A549 (cell line): ENCODE data around the gene C1orf115. TPM values are rescaled to one million over a fixed set of nuclear protein-coding genes. Genes with fewer than 3 reads are reported as not detected.

ENCODE experiments used
- ATAC-seq, 2 experiments: fragments of 200-7000 bp in 1 of 2; fragments of >200 bp in 1 of 2; cut with Nextera tagmentation in 1 of 2; cut with Tn5 transposase in 1 of 2; 3 replicates each; pipeline versions ENCODE4 v1.8.0 to v1.9.1; 2018 to 2020; ENCODE audit warnings: mild to moderate bottlenecking in 1 of 2, moderate library complexity in 1 of 2
- CTCF ChIA-PET: fragments of 300-600 bp; sonication (Branson Sonifier 250); formaldehyde crosslinking; extraction: SDS; loops from one replicate; lab custom pipeline; 2021; ENCODE audit warnings: antibody characterized with exemption, inconsistent platforms; lab: Yijun Ruan, JAX
- POLR2A ChIA-PET: fragments of 350-600 bp; formaldehyde crosslinking; extraction: SDS; loops from one replicate; lab custom pipeline; 2021; ENCODE audit warnings: antibody characterized with exemption, inconsistent platforms; lab: Yijun Ruan, JAX
- DNase-seq, 2 experiments: peaks; one replicate each; pipeline versions ENCODE4 v3.0.0 to v3.0.0-alpha.2; 2011 to 2016; ENCODE audit warnings: low read depth in 1 of 2, low spot score in 1 of 2
- FAIRE-seq: peaks from 2 replicates; lab custom pipeline; 2011; peaks lifted over from hg19 to GRCh38; lab: Jason Lieb, UNC
- H3K27ac ChIP-seq, 2 experiments: fragments of >200 bp; sonication (Bioruptor Twin); formaldehyde crosslinking; 3 replicates each; pipeline ENCODE4 v1.5.1; 2016 to 2017
- H3K4me1 ChIP-seq: fragments of >200 bp; sonication (Bioruptor Twin); formaldehyde crosslinking; 3 replicates; pipeline ENCODE4 v1.6.1; 2016
- H3K4me2 ChIP-seq: fragments of >200 bp; sonication (Bioruptor Twin); formaldehyde crosslinking; 3 replicates; pipeline ENCODE4 v1.6.1; 2016
- H3K4me3 ChIP-seq: fragments of >200 bp; sonication (Bioruptor Twin); formaldehyde crosslinking; 3 replicates; pipeline ENCODE4 v1.5.1; 2016
- H3K9me3 ChIP-seq: fragments of >200 bp; sonication (Bioruptor Twin); formaldehyde crosslinking; 3 replicates; pipeline ENCODE4 v1.6.1; 2016
- ATOH8 ChIP-seq: fragments of 250-450 bp; sonication (Bioruptor Pico); IDR thresholded peaks from 2 replicates; pipeline ENCODE4 v1.5.0; 2020; ENCODE audit warnings: low read depth, mild to moderate bottlenecking, moderate library complexity
- CEBPB ChIP-seq, 2 experiments: fragments of >200 bp in 1 of 2; sonication (Bioruptor Twin) in 1 of 2; formaldehyde crosslinking in 1 of 2; IDR thresholded peaks; 2 replicates each; pipeline ENCODE4 v1.6.1; 2012 to 2016
- CTCF ChIP-seq: fragments of >200 bp; sonication (Bioruptor Twin); formaldehyde crosslinking; IDR thresholded peaks from 3 replicates; pipeline ENCODE4 v1.5.1; 2016
- EHF ChIP-seq: fragments of 250-450 bp; sonication (Bioruptor Pico); IDR thresholded peaks from 2 replicates; pipeline ENCODE4 v1.5.0; 2020; ENCODE audit warnings: mild to moderate bottlenecking
- FOSB ChIP-seq: fragments of 250-450 bp; sonication (Bioruptor Pico); IDR thresholded peaks from 2 replicates; pipeline ENCODE4 v1.5.0; 2020; ENCODE audit warnings: mild to moderate bottlenecking, moderate library complexity
- FOXS1 ChIP-seq: fragments of 250-450 bp; sonication (Bioruptor Pico); IDR thresholded peaks from 2 replicates; pipeline ENCODE4 v1.5.0; 2020; ENCODE audit warnings: mild to moderate bottlenecking, moderate library complexity
- GATA3 ChIP-seq: IDR thresholded peaks from 2 replicates; pipeline ENCODE4 v1.6.1; 2012; ENCODE audit warnings: borderline replicate concordance
- HDAC2 ChIP-seq: fragments of 200-600 bp; sonication (generic); IDR thresholded peaks from 2 replicates; pipeline ENCODE4 v1.6.1; 2016
- HES2 ChIP-seq: fragments of >200 bp; sonication (Bioruptor Twin); formaldehyde crosslinking; IDR thresholded peaks from 2 replicates; pipeline ENCODE4 v1.6.1; 2016
- HEYL ChIP-seq: fragments of 250-450 bp; sonication (Bioruptor Pico); IDR thresholded peaks from 2 replicates; pipeline ENCODE4 v1.8.0; 2021; ENCODE audit warnings: mild to moderate bottlenecking, moderate library complexity
- HMGXB4 ChIP-seq: fragments of 250-450 bp; sonication (Bioruptor Pico); IDR thresholded peaks from 2 replicates; pipeline ENCODE4 v1.5.0; 2021; ENCODE audit warnings: mild to moderate bottlenecking, moderate library complexity, borderline replicate concordance
- KDM1A ChIP-seq: fragments of 200-600 bp; sonication (generic); IDR thresholded peaks from 2 replicates; pipeline ENCODE4 v1.6.1; 2016; ENCODE audit warnings: low read depth, mild to moderate bottlenecking
- KDM5A ChIP-seq: fragments of 200-600 bp; sonication (generic); IDR thresholded peaks from 2 replicates; pipeline ENCODE4 v1.6.1; 2016; ENCODE audit warnings: antibody characterized with exemption, mild to moderate bottlenecking
- MYC ChIP-seq: IDR thresholded peaks from 2 replicates; pipeline ENCODE4 v1.6.1; 2012; ENCODE audit warnings: mild to moderate bottlenecking, inconsistent platforms, low read length, improper control_type of control experiment, borderline replicate concordance
- NFE2L2 ChIP-seq: fragments of 150-350 bp; conservative IDR thresholded peaks from 2 replicates; pipeline ENCODE4 v1.6.1; 2014; ENCODE audit warnings: low read length
- NPAS2 ChIP-seq: fragments of 250-450 bp; sonication (Bioruptor Pico); IDR thresholded peaks from 2 replicates; pipeline ENCODE4 v1.8.0; 2022; ENCODE audit warnings: mild to moderate bottlenecking, moderate library complexity, borderline replicate concordance
- POLR2A ChIP-seq: IDR thresholded peaks from 2 replicates; pipeline ENCODE4 v1.6.1; 2012; ENCODE audit warnings: mild to moderate bottlenecking, low read length
- RARB ChIP-seq: fragments of 250-450 bp; sonication (Bioruptor Pico); IDR thresholded peaks from 2 replicates; pipeline ENCODE4 v1.8.0; 2021; ENCODE audit warnings: mild to moderate bottlenecking, moderate library complexity
- RNF2 ChIP-seq: fragments of 200-600 bp; sonication (generic); IDR thresholded peaks from 2 replicates; pipeline ENCODE4 v1.6.1; 2016; ENCODE audit warnings: low read depth, mild to moderate bottlenecking, antibody characterized with exemption, moderate library complexity, borderline replicate concordance
- ZC3H11A ChIP-seq: fragments of 450-650 bp; IDR thresholded peaks from 2 replicates; pipeline ENCODE4 v1.6.1; 2014; ENCODE audit warnings: antibody characterized with exemption, mild to moderate bottlenecking
- ZFP36 ChIP-seq: fragments of 450-650 bp; IDR thresholded peaks from 2 replicates; pipeline ENCODE4 v1.6.1; 2014; ENCODE audit warnings: borderline replicate concordance; ENCODE audit not compliant: partially characterized antibody
- ZSCAN20 ChIP-seq: fragments of 250-450 bp; sonication (Bioruptor Pico); IDR thresholded peaks from 2 replicates; pipeline ENCODE4 v1.8.0; 2022; ENCODE audit warnings: mild to moderate bottlenecking, moderate library complexity
- WGBS: methylation state at CpG from one replicate; pipeline ENCODE4 v1.1.6; 2017; ENCODE audit errors: missing lambda C conversion rate; 5-methylcytosine and 5-hydroxymethylcytosine counted together
- polyA plus RNA-seq, 4 experiments: library from polyadenylated mRNA; depleted of rRNA in 3 of 4; stranded (reverse); fragments of >200 nt; fragmentation: RNase III in 1 of 4; extraction: RNeasy Plus Mini Kit Qiagen cat#74134 plus additional on column Dnase treatment in 1 of 4; gene quantifications; 2 replicates in 3 of 4; 3 replicates in 1 of 4; pipeline ENCODE4 v1.2.3, GENCODE V29; 2011 to 2017

The C1orf115 gene
- polyA plus RNA-seq, 2 of the 4 experiments (the other 2 are of a cell fraction) = 6.4 to 7.5 TPM

- ATAC-seq (no peak), FAIRE-seq (no peak), DNase-seq (no peak)
- 74% methylated on average over 9 of the region's 9 CpGs for WGBS
- no peaks in the 10 kb centered on the region for H3K4me1 ChIP-seq
- H3K9me3 ChIP-seq = 0 out of 3 replicates have a peak, but pooled peaks cover 4% of the 10 kb centered on the region
- no peak overlapping the region for H3K4me3 ChIP-seq
- TF ChIP-seq POLR2A (no peak), HEYL (CRISPR knock-in tag) (no peak), FOSB (CRISPR knock-in tag) (no peak), RNF2 (no peak), MYC (no peak), FOXS1 (CRISPR knock-in tag) (no peak), ZSCAN20 (CRISPR knock-in tag) (no peak), NFE2L2 (no peak)
- CTCF ChIA-PET = interaction anchor here (0.6 to 2.0 kb wide), 2 partner anchors 27 to 722 kb away, joined by 3 to 9 read pairs; no protein-coding TSS in a partner anchor
- H3K27ac ChIP-seq = no peak overlapping the region
- POLR2A ChIA-PET = no interaction called here
- no peak overlapping the region for H3K4me2 ChIP-seq
These were observed 16.3 kb downstream of the C1orf115 start for GRCh38 chr1:220706480-220706879.

- WGBS = 73% methylated on average over 9 of the region's 10 CpGs
- no peak overlapping the region for H3K27ac ChIP-seq
- H3K9me3 ChIP-seq = 0 out of 3 replicates have a peak, but pooled peaks cover 4% of the 10 kb centered on the region
- POLR2A ChIA-PET = no interaction called here
- ATAC-seq (no peak), FAIRE-seq (no peak), DNase-seq (no peak)
- no peak overlapping the region for H3K4me3 ChIP-seq
- H3K4me2 ChIP-seq = no peak overlapping the region
- no peaks in the 10 kb centered on the region for H3K4me1 ChIP-seq
- CTCF ChIA-PET = interaction anchor here (2.0 kb wide), 1 partner anchor 26 kb away, joined by 9 read pairs; no protein-coding TSS in a partner anchor
- TF ChIP-seq KDM5A (no peak), HDAC2 (no peak), EHF (no peak), NPAS2 (CRISPR knock-in tag) (no peak), CTCF (no peak), ATOH8 (CRISPR knock-in tag) (no peak), CEBPB (IDR thresholded peaks at IDR 0.05) (no peak), GATA3 (no peak), HES2 (no peak), ZC3H11A (no peak), RARB (CRISPR knock-in tag) (no peak), ZFP36 (no peak), MYC (no peak)
- TF ChIP-seq, all 56 proteins: peak for 0
These were observed 17.0 kb downstream of the C1orf115 start for GRCh38 chr1:220707160-220707559.

GRCh38 chr1:220708244-220708643 is 18.1 kb downstream of the C1orf115 start:
- no peak overlapping the region for H3K27ac ChIP-seq
- FAIRE-seq = no peak
- 53% methylated on average over 4 of the region's 4 CpGs for WGBS
- H3K9me3 ChIP-seq = no peaks in the 10 kb centered on the region
- no peaks in the 10 kb centered on the region for H3K4me1 ChIP-seq
- no peak for TF ChIP-seq HMGXB4 (CRISPR knock-in tag)
- TF ChIP-seq NFE2L2 = no peak
- TF ChIP-seq ATOH8 (CRISPR knock-in tag) = no peak
- TF ChIP-seq KDM1A = no peak
- DNase-seq = no peak
- ChIA-PET CTCF (interaction anchor here (2.0 kb wide), 1 partner anchor 25 kb away, joined by 9 read pairs; no protein-coding TSS in a partner anchor), POLR2A (no interaction called here)
- ATAC-seq = no peak
- no peak overlapping the region for H3K4me2 ChIP-seq
- no peak overlapping the region for H3K4me3 ChIP-seq
